GM19043 (cell line): ENCODE results near the gene C1orf141.
"Not testable (repeated sequence)": the region's sequence is repeated elsewhere in the genome, so short reads cannot be mapped to it uniquely, and the experiment has no call there.

Experiments used
- ATAC-seq: cut with Tn5 transposase; IDR thresholded peaks from one replicate; pipeline ENCODE4 v1.9.1; 2021; ENCODE audit warnings: low read depth; ENCODE audit not compliant: unreplicated experiment

Gene C1orf141

DNA sequence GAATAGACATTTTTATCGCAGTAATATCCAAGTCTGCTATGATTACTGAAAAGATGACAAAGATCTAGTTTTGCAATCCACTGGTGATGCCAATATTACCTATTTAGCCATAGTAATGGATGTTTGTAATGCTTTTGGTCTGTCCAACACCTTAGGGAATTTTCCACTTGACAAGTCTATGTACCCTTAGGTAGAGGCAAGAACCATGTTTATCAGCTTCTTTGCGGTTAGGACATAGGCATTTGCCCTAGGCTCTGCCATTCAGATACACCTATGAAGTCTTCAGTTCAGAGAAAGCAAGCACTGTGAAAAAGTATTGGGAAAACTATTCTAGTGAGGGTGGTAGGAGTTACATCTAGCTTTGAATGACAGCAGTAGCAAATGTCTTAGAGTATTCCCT lies 40.6 kb downstream of the C1orf141 start:
- ATAC-seq: no peak

- no peak for ATAC-seq
These were observed 45.0 kb downstream of the C1orf141 start for GRCh38 chr1:67089685-67090208.

DNA sequence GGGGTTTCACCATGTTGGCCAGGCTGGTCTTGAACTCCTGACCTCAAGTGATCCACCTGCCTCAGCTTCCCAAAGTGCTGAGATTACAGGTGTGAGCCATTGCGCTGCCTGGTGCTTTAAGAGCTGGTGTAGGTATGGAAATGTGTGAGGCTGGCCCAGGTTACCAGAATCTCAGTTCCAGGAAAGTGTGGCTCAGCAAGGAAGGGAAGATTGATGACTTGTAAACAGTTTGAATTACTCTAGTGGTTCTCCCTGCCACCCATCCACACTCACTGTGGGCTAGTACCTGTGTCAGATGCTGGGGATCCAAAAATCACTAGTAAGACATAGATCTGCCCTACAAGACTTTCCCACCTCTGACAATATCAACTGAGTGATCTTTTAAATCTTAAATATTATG lies 46.3 kb downstream of the C1orf141 start:
- no peak for ATAC-seq

- no peak for ATAC-seq
These were observed 49.4 kb downstream of the C1orf141 start for GRCh38 chr1:67085326-67085725.

- ATAC-seq: no peak
These were observed 49.9 kb downstream of the C1orf141 start for GRCh38 chr1:67084765-67085318.

GRCh38 chr1:67078291-67078690 lies 56.5 kb downstream of the C1orf141 start:
- ATAC-seq: no peak

DNA sequence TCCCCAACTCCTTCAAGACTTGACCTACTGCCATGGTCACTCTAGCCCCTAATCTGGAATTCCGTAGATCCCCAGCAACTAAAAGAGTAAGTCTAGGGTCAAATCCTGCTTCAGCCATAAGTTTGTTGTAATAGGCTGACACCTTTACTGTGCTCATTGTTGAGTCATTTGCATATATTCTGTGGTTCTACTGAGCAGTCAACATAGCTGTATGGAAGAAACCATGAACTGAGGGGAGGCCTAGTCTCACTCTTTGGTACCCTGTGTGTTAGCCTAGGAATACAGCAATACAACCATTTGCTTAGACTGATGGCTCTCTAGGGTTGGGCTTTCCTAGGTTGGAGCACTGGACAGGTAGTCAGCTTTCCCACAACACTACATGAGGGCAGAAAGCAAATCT lies 57.2 kb downstream of the C1orf141 start:
- ATAC-seq: no peak

DNA sequence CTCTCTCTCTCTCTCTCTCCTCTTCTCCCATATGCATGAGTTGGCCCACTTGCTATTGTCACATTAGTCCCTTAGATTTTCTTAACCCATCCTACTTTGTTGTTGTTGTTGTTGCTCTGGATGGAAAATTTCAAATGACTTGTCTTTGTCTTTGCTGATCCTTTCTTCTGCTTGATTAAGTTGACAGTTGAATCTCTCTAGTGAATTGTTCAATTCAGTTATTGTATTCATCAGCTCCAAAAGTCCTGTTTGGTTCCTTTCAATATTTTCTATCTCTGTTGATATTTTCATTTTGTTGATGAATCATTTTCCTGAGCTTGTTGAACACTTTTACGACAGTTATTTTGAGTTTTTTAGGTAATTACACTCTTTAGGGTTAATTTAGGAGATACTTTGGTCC lies 62.0 kb downstream of the C1orf141 start:
- no peak for ATAC-seq

DNA sequence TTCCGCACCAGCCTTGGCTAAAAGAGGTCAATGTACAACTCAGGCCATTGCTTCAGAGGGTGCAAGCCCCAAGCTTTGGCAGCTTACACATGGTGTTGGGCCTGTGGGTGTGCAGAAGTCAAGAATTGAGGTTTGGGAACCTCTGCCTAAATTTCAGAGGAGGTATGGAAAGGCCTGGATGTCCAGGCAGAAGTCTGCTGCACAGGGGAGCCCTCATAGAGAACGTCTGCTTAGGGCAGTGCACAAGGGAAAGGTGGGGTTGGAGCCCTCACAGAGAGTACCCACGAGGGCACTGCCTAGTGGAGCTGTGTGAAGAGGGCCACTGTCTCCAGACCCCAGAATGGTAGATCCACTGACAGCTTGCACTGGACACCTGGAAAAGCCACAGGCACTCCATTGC lies 67.1 kb downstream of the C1orf141 start:
- not testable (repeated sequence) for ATAC-seq

DNA sequence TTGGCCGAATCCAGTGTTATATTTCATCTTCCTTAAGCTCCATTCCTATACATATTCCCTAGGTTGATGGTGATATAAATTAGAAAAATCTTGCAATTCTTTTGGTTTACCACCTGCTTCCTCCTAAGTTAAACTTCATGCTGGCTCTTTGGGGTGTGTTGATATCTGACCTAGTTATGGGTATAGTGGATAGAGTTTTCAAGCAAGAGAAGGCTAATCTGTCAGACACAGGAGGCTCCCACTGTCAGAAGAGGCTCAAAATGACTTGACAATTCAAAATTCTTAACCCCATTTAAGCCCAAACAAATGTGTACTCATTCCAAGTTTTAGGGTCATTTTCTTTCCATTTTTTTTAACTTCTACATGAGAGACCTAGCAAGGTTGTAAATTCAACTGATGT lies 72.4 kb downstream of the C1orf141 start:
- no peak for ATAC-seq

GRCh38 chr1:67061266-67061665 lies 73.5 kb downstream of the C1orf141 start:
- no peak for ATAC-seq

DNA sequence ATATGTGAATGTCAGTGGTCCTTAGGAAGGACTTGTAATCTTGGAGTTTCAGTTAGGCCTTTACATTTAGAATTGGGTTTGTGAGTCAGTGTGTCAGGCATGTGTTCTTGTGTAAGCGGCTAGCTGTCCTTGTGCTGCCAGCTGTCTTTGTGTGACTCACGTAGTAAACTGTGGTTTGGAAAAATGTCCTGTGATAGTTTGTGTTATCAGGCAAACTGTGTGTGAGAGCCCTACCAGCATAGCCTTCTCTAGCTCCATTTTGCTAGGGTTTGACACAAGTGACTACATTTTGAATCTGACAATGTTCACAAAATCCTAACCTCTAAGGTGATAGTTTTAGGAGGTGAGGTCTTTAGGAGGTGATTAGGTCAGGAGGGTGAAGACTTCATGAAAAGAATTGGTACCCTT lies 74.0 kb downstream of the C1orf141 start:
- ATAC-seq: no peak

DNA sequence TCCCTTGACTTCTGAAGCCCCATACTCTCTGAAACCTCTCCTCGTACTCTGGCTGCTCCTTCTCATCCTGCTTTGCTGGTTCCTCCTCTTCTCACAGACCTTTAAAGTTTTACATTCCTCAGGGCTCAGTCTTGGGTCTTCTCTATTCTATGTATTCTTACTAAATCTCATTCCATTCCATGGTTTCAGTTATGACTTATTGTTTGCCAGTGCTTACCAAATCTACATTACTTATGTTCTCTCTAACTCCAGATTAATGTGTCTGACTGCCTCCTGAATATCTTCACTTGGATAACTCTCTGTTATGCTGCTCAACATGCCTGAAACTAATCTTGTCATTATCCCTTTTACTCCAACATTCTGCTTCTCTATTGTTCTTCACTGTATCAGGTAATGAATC lies 75.4 kb downstream of the C1orf141 start:
- no peak for ATAC-seq

DNA sequence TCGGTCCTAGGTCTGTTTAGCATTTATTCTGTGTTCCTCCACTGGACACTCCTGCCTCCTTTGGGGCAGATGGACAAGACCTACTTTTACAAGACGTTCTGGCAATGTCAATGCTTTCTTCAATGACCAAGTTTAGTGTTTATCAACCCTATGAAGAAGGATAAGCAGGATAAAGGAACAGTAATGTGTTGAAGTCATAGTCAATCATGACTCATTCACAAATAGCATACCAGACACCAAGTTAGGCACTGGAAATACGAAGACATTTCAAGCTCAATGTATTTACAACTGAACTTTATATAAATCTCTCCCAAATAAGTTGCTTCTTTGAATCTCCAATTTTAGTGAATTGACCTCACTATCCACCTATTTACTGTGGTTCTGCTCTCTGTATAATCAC lies 76.0 kb downstream of the C1orf141 start:
- ATAC-seq: no peak

- ATAC-seq: no peak
These were observed 76.5 kb downstream of the C1orf141 start for GRCh38 chr1:67058242-67058641.

DNA sequence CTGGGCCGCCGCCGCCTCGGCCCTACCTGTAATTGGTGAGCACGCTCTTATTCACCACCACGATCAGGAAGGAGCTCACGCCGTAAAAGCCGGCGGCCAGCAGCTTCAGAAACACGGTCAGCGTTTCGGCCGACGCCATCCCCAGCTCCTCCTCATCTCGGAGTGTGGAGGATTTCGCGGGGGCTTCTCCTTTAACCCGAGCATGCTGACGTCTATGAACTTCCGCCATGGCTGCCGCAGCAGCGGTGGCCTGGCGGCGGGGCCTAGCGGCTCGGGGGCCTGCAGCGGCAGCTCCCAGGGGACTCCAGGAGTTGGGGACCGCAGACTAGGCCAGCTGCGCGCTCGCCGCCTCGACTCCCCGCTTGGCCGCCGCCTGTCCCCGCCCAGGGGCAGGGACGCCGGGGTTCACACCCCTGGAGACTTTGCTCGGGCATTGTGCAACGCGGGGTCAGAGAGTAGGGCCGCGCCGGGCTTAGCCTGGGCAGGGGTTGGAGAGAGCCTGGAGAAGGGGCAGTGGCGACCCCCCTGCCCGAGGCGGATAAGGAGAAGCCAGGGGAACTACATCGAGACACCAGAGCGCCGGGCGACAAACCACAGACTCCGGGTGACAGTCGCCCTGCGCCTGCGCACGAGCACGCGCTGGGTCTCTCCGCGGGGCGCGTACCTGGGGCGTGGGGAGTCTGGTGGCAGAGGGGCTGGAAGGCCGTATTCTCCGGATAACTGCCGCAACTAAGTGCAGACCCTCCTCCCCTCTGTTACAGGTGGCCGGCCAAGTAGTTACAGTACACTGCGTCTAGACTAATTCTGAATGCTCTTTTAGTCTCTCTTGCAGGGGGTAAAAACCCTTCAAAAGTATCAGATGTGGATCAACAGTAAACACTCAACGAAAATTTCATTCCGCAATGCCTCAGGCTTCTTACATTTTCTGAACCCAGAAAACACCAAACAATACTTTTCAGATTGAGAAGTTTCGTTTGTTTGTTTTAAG lies 80.7 kb downstream of the C1orf141 start, which contains the start of gene SLC35D1:
Gene SLC35D1, minus strand, starts transcription at position 364 of the 988 bp plus-strand sequence. Its CDS starts 135 bp downstream, at position 229.
- peak; percentile 68 for ATAC-seq

- peak; percentile 35 for ATAC-seq
These were observed 81.3 kb downstream of the C1orf141 start for GRCh38 chr1:67053535-67053784.

DNA sequence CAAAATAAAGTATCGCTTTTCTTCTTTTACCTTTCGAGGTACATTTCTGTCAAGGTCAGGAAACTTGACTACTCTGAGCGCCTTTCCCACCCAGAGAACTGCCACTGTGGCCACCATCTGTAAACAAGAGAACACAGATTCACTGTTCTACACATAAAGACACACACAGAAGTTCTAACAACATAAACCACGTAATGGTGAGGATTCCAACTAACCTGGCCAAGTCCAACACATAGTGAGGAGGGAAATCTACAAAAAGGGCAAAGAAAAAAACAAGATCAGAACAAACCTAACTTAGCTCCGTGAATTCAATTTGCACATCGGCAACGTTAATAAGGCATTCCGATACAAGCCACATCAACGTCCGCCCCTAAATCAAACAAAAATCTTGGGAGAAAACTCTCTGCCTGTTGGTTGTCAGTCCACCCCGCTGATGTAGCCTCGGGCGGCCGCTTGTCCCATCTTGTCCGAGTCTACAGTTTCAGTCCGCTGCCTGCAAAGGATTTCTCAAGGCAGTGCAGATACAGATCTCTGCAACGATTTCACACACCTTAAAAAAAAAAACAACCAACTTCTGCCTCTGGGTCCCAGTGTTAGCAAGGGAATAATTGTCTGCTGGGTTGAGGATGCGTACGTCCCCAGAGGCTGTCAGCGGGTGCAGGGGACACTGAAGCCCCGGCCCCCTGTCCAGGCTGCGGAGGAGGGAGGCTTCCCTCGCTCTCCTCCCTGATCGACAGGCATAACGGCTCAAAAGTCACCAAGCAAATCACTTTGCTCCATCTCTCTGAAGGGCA lies 81.8 kb downstream of the C1orf141 start:
- peak; percentile 26 for ATAC-seq

DNA sequence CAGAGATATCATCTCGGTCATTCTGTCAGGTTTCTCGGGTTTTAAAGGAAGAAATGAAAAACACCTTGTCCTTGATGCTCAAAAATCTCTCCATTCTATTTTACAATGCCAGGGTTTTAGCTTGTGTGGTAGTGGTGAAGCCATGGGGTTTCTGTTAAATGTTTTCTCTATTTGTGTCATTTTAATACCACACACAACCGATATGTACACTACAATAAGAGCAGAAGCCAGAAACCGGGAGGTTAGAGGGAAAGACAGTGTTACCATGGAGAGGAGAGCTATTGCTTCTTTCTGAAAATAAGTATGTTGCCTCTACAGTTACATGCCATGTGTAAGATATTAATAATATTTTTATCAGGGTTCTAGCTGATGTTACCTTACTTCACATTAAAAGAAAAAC lies 83.6 kb downstream of the C1orf141 start:
- no peak for ATAC-seq

- no peak for ATAC-seq
These were observed 90.0 kb downstream of the C1orf141 start for GRCh38 chr1:67044631-67045270.

DNA sequence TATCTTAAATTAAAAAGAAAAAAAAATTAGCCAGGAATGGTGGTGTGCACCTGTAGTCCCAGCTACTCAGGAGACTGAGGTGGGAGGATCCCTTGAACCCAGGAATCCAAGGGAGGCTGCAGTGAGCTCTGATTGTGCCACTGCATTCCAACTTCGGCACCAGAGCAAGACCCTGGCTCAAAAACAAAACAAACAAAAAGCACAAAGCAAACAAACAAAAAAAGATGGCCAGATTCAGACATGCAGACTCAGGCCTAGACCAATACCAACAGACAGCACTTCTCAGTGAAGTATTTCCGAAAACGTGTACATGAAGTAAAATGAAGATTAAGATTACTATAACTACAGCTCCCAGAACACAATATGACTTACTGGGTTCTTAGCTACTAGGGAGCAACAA lies 91.4 kb downstream of the C1orf141 start:
- no peak for ATAC-seq
